Ammon's horn (tissue), 1 donor: Measurements from ENCODE around the gene RDH13.
A peak's percentile ranks its signal among the peaks of the same experiment; 100 is the strongest.
"Not testable (repeated sequence)": the region's sequence is repeated elsewhere in the genome, so short reads cannot be mapped to it uniquely, and the experiment has no call there.

Experiments
- DNase-seq: peaks from one replicate; pipeline ENCODE4 v3.0.0-alpha.2; 2016; ENCODE audit warnings: low spot score

The RDH13 gene

GRCh38 chr19:55014714-55015113 is 48.2 kb downstream of the RDH13 start:
- no peak for DNase-seq

- no peak for DNase-seq
Observed at GRCh38 chr19:55013596-55013995, 49.4 kb downstream of the RDH13 start.

- no peak for DNase-seq
Observed at GRCh38 chr19:55012306-55012705, 50.6 kb downstream of the RDH13 start.

GRCh38 chr19:55010561-55010960 is 52.4 kb downstream of the RDH13 start:
- not testable (repeated sequence) for DNase-seq

- not testable (repeated sequence) for DNase-seq
Observed at GRCh38 chr19:55008781-55009180, 54.2 kb downstream of the RDH13 start.

- not testable (repeated sequence) for DNase-seq
Observed at GRCh38 chr19:55008189-55008588, 54.8 kb downstream of the RDH13 start.

GRCh38 chr19:55007537-55007936 is 55.4 kb downstream of the RDH13 start:
- DNase-seq: not testable (repeated sequence)

GRCh38 chr19:55006795-55007194 is 56.2 kb downstream of the RDH13 start:
- not testable (repeated sequence) for DNase-seq

- DNase-seq: peak; percentile 3
Observed at GRCh38 chr19:55005684-55006488, 57.1 kb downstream of the RDH13 start.

GRCh38 chr19:55000761-55001160 is 62.2 kb downstream of the RDH13 start:
- DNase-seq: no peak

- DNase-seq: not testable (repeated sequence)
Observed at GRCh38 chr19:54998751-54999239, 64.2 kb downstream of the RDH13 start.

- DNase-seq: no peak
Observed at GRCh38 chr19:54995561-54995960, 67.4 kb downstream of the RDH13 start.
